22Rv1 (cell line): Measurements from ENCODE around the gene TMEM200C.
A peak's percentile ranks its signal among the peaks of the same experiment; 100 is the strongest.

ENCODE experiments used
- H3K27ac ChIP-seq: fragments of 450-650 bp; 2 replicates; pipeline ENCODE4 v1.5.1; 2017
- CTCF ChIP-seq: fragments of 450-650 bp; IDR thresholded peaks from 2 replicates; pipeline ENCODE4 v1.5.1; 2017; ENCODE audit warnings: mild to moderate bottlenecking
- ZFX ChIP-seq: fragments of 450-650 bp; IDR thresholded peaks from 2 replicates; pipeline ENCODE4 v1.6.1; 2017; ENCODE audit warnings: antibody characterized with exemption, borderline replicate concordance

TMEM200C gene

GRCh38 chr18:5884375-5884774 lies 10.9 kb downstream of the TMEM200C start:
- H3K27ac ChIP-seq, result no peak overlapping the region
- no peak for TF ChIP-seq CTCF
- TF ChIP-seq ZFX, result no peak

GRCh38 chr18:5879479-5879882 lies 15.8 kb downstream of the TMEM200C start:
- no peak overlapping the region for H3K27ac ChIP-seq
- TF ChIP-seq CTCF, result peak; percentile 79
- TF ChIP-seq ZFX, result no peak

- TF ChIP-seq CTCF (no peak), ZFX (no peak)
- no peak overlapping the region for H3K27ac ChIP-seq
Measured at GRCh38 chr18:5876891-5877290, 18.4 kb downstream of the TMEM200C start.

- TF ChIP-seq CTCF (no peak), ZFX (no peak)
- H3K27ac ChIP-seq, result no peak overlapping the region
Measured at GRCh38 chr18:5874336-5874735, 21.0 kb downstream of the TMEM200C start.

- TF ChIP-seq ZFX (no peak), CTCF (no peak)
- no peak overlapping the region for H3K27ac ChIP-seq
Measured at GRCh38 chr18:5872886-5873285, 22.4 kb downstream of the TMEM200C start.

- no peak for TF ChIP-seq ZFX
- TF ChIP-seq CTCF, result no peak
- H3K27ac ChIP-seq, result no peak overlapping the region
Measured at GRCh38 chr18:5871426-5871825, 23.9 kb downstream of the TMEM200C start.

- no peak for TF ChIP-seq ZFX
- TF ChIP-seq CTCF, result peak; percentile 85
- H3K27ac ChIP-seq, result no peak overlapping the region
Measured at GRCh38 chr18:5868218-5868854, 27.0 kb downstream of the TMEM200C start.
